NK-92 (cell line): ENCODE measurements around the gene FKBP1C.
"Not testable (repeated sequence)": the region's sequence is repeated elsewhere in the genome, so short reads cannot be mapped to it uniquely, and the experiment has no call there.

Experiments
- DNase-seq: peaks from one replicate; lab custom pipeline; 2025; ENCODE audit not compliant: unreplicated experiment; lab: John Stamatoyannopoulos, UW

FKBP1C gene

GRCh38 chr6:63211343-63211742, at the start of gene FKBP1C:
Gene FKBP1C, plus strand, starts transcription at chr6:63211469.
- not testable (repeated sequence) for DNase-seq

DNA sequence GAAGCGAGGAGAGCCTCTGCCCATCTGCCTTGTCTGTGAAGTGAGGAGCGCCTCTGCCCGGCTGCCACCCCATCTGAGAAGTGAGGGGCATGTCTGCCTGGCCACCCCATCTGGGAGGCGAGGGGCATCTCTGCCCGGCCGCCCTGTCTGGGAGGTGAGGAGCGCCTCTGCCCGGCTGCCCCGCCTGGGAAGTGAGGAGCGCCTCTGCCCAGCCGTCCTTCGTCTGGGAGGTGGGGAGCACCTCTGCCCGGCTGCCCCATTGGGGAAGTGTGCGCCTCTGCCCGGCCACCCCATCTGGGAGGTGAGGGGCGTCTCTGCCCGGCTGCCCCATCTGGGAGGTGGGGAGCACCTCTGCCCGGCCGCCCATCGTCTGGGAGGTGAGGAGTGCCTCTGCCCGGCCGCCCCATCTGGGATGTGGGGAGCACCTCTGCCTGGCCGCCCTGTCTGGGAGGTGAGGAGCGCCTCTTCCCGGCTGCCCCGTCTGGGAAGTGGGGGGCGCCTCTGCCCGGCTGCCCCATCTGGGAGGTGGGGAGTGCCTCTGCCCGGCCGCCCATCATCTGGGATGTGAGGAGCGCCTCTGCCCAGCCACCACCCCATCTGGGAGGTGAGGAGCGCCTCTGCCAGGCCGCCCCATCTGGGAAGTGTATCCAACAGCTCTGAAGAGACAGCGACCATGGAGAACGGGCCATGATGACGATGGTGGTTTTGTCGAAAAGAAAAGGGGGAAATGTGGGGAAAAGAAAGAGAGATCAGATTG, 47.0 kb upstream of the FKBP1C start:
- DNase-seq = not testable (repeated sequence)

DNA sequence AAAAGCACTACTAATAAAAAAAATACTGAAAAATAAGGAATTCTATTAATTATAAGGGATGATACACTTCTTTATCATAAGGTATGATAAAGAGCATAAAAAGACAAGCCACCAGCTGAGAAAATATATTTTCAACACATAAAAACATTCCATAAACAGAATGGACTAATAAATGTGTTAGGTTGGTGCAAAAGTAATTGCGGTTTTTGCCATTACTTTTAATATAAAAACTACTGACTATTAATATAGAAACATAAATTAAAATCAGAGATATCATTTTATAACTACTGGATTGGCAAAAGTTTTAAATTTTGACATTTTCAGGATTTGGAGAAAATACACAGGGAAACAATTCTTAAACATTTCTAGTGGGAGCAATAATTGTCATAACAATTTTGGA, 37.1 kb upstream of the FKBP1C start:
- DNase-seq = no peak

- no peak for DNase-seq
Observed at GRCh38 chr6:63176181-63176580, 35.1 kb upstream of the FKBP1C start.

DNA sequence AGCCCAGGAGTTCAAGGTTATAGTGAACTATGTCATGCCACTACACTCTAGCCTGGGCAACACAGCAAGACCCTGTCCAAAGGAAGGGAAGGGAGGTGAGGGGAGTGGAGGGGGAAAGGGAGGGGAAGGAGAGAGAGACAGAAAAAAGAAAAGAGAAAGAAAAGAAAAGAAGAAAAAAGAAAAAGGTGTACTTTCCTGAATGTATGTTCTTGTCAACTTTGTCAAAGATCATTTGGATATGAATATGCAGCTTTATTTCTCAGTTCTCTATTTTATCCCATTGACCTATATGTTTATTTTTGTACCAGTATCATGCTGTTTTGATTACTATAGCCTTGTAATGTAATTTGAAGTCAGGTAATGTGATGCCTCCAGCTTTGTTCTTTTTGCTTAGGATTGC, 30.9 kb upstream of the FKBP1C start:
- no peak for DNase-seq

GRCh38 chr6:63186970-63187369, 24.3 kb upstream of the FKBP1C start:
- DNase-seq = no peak

DNA sequence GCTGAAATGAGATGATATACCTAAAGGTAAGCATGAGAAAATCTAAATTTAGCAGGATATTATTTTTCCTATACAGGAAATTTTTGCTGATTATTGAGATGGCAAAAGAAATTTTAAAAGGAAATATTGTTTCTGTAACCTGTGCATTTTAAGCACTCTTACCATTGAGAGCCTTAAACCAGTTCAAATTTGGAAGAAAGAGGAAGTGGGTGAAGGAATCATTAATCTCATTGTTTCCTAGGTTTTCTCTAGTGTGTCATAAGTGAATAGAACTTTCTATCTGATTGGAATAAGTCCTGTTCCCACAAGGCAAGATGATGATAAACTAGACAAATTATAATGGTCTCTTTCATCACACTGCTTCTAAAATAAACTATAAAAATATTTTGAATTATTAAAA, 22.4 kb upstream of the FKBP1C start:
- DNase-seq = no peak

- DNase-seq = no peak
Observed at GRCh38 chr6:63193324-63193723, 17.9 kb upstream of the FKBP1C start.

GRCh38 chr6:63197741-63198140, 13.5 kb upstream of the FKBP1C start:
- no peak for DNase-seq

DNA sequence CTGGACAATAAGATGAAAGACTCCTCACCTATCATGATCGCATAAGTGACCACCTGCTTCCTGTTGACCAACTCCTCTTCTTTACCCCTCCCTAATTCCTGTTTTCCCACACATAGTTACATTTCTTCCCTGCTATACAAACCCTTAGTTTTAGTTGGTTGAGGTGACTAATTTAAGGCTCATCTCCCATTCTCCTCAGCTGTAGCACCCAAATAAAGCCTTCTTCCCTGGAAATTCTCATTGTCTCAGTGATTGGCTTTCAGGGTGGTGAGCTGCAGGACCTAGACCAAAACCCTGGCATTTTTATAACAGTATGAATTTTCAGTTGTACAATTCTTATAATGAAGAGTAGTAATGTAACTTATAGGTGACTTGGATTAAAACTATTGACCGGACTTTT, 2.1 kb downstream of the FKBP1C start:
- no peak for DNase-seq

GRCh38 chr6:63214816-63215215, 3.5 kb downstream of the FKBP1C start:
- DNase-seq = no peak

GRCh38 chr6:63224179-63224578, 12.9 kb downstream of the FKBP1C start:
- DNase-seq = no peak

DNA sequence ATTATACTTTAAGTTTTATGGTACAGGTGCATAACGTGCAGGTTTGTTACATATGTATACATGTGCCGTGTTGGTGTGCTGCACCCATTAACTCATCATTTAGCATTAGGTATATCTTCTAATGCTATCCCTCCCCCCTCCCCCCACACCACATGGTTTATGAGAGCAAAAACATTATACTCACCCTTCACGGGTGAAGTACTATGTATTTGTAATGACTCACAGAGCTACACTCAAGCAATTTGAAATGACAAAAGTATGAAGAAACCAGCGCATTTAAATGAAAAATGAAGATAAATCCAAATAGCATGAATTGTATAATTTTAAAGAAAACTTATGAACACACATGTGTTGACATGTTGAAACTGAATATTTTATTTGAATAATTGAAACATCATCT, 14.7 kb downstream of the FKBP1C start:
- not testable (repeated sequence) for DNase-seq

GRCh38 chr6:63227928-63228894, 16.9 kb downstream of the FKBP1C start:
- DNase-seq = not testable (repeated sequence)

GRCh38 chr6:63230027-63230426, 18.8 kb downstream of the FKBP1C start:
- DNase-seq = not testable (repeated sequence)

DNA sequence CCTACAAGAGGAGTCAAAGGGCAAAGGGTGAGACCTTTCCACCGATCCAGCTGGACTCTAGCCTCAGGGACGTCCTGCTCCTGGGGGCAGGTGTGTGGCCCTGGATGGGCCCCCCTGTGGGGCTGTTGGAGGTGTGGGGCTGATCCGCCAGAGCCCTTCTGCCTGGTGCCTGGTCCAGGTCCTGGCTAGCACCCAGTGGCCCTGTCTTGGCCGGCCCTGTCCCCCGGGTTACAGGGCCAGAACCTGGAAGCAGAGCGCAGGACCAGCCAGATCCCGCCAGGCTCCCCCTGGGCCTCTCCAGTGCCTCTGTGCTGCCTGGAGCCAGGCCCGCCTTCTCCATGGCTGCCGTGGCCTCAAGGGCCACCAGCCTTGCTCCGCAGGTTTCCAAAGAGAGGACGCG, 19.2 kb downstream of the FKBP1C start:
- not testable (repeated sequence) for DNase-seq

DNA sequence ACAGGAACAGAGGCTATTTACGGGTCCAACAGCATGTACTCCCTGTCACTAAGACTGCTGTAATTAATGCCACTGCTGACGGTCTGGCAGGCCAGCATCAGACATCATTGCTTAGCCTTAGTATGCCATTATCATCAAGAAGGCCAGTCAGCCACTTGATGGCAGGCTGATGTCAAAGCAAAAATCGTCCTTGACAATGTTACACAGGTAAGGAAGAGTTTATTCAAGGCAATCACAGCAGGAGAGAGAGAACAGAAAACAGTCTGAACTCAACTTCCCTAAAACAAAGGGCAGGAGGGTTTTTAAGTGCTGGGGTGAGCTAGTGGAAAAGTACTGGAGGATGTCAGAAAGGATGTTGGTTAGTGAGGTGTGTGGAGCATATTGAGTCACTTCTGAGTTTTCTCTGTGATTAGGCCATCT, 25.1 kb downstream of the FKBP1C start:
- no peak for DNase-seq

DNA sequence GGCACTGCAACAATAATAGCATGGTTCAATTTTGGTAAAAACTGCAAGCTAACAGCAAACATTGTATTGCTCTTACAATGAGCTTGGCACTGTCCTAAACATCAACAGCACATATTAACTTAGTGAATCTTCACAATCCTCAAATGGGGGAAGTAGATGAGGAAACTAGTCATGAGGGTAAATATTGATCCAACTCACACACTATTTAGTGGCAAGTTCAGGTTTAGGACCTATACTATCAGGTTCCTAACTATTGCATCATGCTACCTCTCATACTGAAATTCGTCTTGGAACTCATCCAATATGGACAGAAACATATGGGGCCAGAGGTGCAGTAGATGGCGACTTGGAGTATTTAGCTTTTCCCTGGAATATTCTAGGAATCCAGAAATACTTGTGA, 34.2 kb downstream of the FKBP1C start:
- no peak for DNase-seq

DNA sequence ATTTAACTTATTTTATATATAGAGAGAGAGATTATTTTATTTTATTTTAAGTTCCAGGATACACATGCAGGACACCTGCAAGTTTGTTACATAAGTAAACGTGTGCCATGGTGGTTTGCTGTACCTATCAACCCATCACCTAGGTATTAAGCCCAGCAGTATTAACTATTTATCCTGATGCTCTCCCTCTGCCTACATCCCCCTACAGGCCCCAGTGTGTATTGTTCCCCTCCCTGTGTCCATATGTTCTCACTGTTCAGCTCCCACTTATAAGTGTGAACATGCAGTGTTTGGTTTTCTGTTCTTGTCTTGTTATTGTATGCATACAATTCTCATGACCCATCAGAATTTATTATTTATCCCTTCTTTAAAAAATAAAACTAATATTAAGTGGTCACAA, 34.6 kb downstream of the FKBP1C start:
- DNase-seq = no peak

DNA sequence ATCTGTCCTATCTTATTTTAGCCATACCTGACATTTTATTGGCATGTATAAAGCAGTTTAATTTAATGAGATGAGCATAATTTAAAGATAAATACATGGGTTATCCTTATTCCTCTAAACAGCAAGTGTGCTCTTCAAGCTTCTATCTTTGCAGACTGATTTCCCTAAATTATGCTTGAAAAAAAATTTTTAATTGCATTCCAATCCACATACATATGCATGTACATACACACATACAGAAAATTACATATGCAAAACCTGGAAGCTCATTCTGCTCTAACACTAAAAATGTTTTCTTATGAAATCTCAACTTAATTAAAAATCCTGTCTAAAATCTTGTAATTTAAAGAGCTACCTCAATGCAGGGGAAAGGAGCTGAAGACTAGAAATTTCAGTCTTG, 35.3 kb downstream of the FKBP1C start:
- DNase-seq = no peak

DNA sequence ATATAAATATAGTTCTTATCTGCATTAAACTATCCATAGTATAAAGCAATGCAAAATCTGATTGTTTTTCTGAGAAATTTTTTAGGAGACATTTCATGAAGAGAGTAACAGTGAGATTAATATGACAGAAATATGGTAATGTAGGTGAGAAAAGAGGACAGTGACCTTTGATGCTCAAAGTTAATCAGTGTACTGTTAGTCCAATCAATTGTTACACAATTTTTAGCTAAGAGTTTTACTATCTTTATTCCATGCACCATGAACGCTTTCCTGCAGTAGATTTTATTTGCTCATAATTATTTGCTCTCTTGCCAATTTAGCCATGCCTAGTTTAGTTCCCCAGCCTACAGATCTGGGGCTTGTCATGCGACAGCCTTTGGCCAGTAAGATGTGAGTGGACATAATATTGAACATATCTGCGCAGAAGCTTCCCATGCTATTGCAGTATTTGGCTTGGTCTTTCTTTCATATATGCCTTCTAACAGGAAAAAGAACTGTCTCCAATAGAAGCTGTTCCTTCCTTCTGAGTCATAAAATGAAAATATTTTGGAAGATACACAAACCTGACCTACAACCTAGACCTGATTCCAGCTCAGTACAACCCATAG, 38.7 kb downstream of the FKBP1C start:
- no peak for DNase-seq

GRCh38 chr6:63259153-63259552, 47.9 kb downstream of the FKBP1C start:
- no peak for DNase-seq
